ENCODE measurements around the gene COL5A1. TPM values are rescaled to one million over a fixed set of nuclear protein-coding genes. Genes with fewer than 3 reads are reported as not detected.

The COL5A1 gene
- total and polyA plus RNA-seq, 2 donors (not counting 1 experiment from before 2014, with no cell fraction given): 72.8 to 109 TPM

GRCh38 chr9:134832471-134832870 lies 190.9 kb downstream of the COL5A1 start:
- H3K27me3 ChIP-seq (ENCODE audit: control insufficient read depth, insufficient read depth, low read length): no peaks in the 10 kb centered on the region
- no peak overlapping the region for H3K9ac ChIP-seq (ENCODE audit: insufficient read depth, low read length)
- no peaks in the 10 kb centered on the region for H3K9me3 ChIP-seq (ENCODE audit: control insufficient read depth, insufficient read depth, low read depth, low read length)
- no peaks in the 10 kb centered on the region for H4K20me1 ChIP-seq (ENCODE audit: control insufficient read depth, extremely low read depth, insufficient read depth, low read length)
- TF ChIP-seq CTCF (conservative IDR thresholded peaks at IDR 0.05 in 1 of 2, IDR thresholded peaks at IDR 0.05 in 1 of 2; ENCODE audit: low read depth in 1 of 2, low read length in 2 of 2): no peak
- TF ChIP-seq EZH2 (IDR thresholded peaks at IDR 0.05; ENCODE audit: low read length, missing control alignments): no peak
- peaks cover 43% of the 10 kb centered on the region for H3K36me3 ChIP-seq (ENCODE audit: control insufficient read depth, insufficient read depth, low read length)
- no peak overlapping the region for H3K4me3 ChIP-seq (replicated peaks in 1 of 4; ENCODE audit: control extremely low read depth in 1 of 4, insufficient read depth in 1 of 4, low read depth in 3 of 4, low read length in 4 of 4)
- H2AFZ ChIP-seq (ENCODE audit: low read length): no peak overlapping the region
- no peak overlapping the region for H3K27ac ChIP-seq (ENCODE audit: insufficient read depth, low read length)
- H3K4me2 ChIP-seq (ENCODE audit: extremely low read depth, insufficient read depth, low read length): no peak overlapping the region
- no peak for DNase-seq (ENCODE audit: low read depth in 2 of 2)
- H3K4me1 ChIP-seq (ENCODE audit: control insufficient read depth, extremely low read depth, insufficient read depth, low read length): no peaks in the 10 kb centered on the region
- H3K79me2 ChIP-seq (ENCODE audit: control insufficient read depth, insufficient read depth, low read length): no peaks in the 10 kb centered on the region

- Histone ChIP-seq H3K79me2 (ENCODE audit: control insufficient read depth, insufficient read depth, low read length) (no peaks in the 10 kb centered on the region), H3K36me3 (ENCODE audit: control insufficient read depth, insufficient read depth, low read length) (peaks cover 41% of the 10 kb centered on the region), H3K4me3 (replicated peaks in 1 of 4; ENCODE audit: control extremely low read depth in 1 of 4, insufficient read depth in 1 of 4, low read depth in 3 of 4, low read length in 4 of 4) (no peak overlapping the region), H3K4me1 (ENCODE audit: control insufficient read depth, extremely low read depth, insufficient read depth, low read length) (no peaks in the 10 kb centered on the region), H3K4me2 (ENCODE audit: extremely low read depth, insufficient read depth, low read length) (no peak overlapping the region), H3K9me3 (ENCODE audit: control insufficient read depth, insufficient read depth, low read depth, low read length) (no peaks in the 10 kb centered on the region), H3K27ac (ENCODE audit: insufficient read depth, low read length) (no peak overlapping the region), H3K9ac (ENCODE audit: insufficient read depth, low read length) (no peak overlapping the region), H2AFZ (ENCODE audit: low read length) (no peak overlapping the region), H3K27me3 (ENCODE audit: control insufficient read depth, insufficient read depth, low read length) (no peaks in the 10 kb centered on the region), H4K20me1 (ENCODE audit: control insufficient read depth, extremely low read depth, insufficient read depth, low read length) (no peaks in the 10 kb centered on the region)
- no peak for DNase-seq (ENCODE audit: low read depth in 2 of 2)
- TF ChIP-seq EZH2 (IDR thresholded peaks at IDR 0.05; ENCODE audit: low read length, missing control alignments): no peak
Observed at GRCh38 chr9:134833294-134833880, 191.8 kb downstream of the COL5A1 start.

- DNase-seq (ENCODE audit: low read depth in 2 of 2): no peak
- Histone ChIP-seq H3K27ac (ENCODE audit: insufficient read depth, low read length) (no peak overlapping the region), H2AFZ (ENCODE audit: low read length) (no peak overlapping the region), H3K4me2 (ENCODE audit: extremely low read depth, insufficient read depth, low read length) (no peak overlapping the region), H3K4me3 (replicated peaks in 1 of 4; ENCODE audit: control extremely low read depth in 1 of 4, insufficient read depth in 1 of 4, low read depth in 3 of 4, low read length in 4 of 4) (no peak overlapping the region), H3K79me2 (ENCODE audit: control insufficient read depth, insufficient read depth, low read length) (no peaks in the 10 kb centered on the region), H3K36me3 (ENCODE audit: control insufficient read depth, insufficient read depth, low read length) (peaks cover 35% of the 10 kb centered on the region), H3K4me1 (ENCODE audit: control insufficient read depth, extremely low read depth, insufficient read depth, low read length) (no peaks in the 10 kb centered on the region), H4K20me1 (ENCODE audit: control insufficient read depth, extremely low read depth, insufficient read depth, low read length) (no peaks in the 10 kb centered on the region), H3K27me3 (ENCODE audit: control insufficient read depth, insufficient read depth, low read length) (no peaks in the 10 kb centered on the region), H3K9ac (ENCODE audit: insufficient read depth, low read length) (no peak overlapping the region), H3K9me3 (ENCODE audit: control insufficient read depth, insufficient read depth, low read depth, low read length) (no peaks in the 10 kb centered on the region)
- TF ChIP-seq EZH2 (IDR thresholded peaks at IDR 0.05; ENCODE audit: low read length, missing control alignments) (no peak), CTCF (conservative IDR thresholded peaks at IDR 0.05 in 1 of 2, IDR thresholded peaks at IDR 0.05 in 1 of 2; ENCODE audit: low read depth in 1 of 2, low read length in 2 of 2) (no peak)
Observed at GRCh38 chr9:134834217-134834956, 192.8 kb downstream of the COL5A1 start.

Data from fibroblast of lung (primary cell).